Activated naive CD4-positive, alpha-beta T cell (primary cell): Measurements from ENCODE around the gene KCNQ1OT1.

Experiments used
- DNase-seq, 4 experiments: peaks; one replicate each; lab custom pipeline; 2025; lab: John Stamatoyannopoulos, UW

The KCNQ1OT1 gene

DNA sequence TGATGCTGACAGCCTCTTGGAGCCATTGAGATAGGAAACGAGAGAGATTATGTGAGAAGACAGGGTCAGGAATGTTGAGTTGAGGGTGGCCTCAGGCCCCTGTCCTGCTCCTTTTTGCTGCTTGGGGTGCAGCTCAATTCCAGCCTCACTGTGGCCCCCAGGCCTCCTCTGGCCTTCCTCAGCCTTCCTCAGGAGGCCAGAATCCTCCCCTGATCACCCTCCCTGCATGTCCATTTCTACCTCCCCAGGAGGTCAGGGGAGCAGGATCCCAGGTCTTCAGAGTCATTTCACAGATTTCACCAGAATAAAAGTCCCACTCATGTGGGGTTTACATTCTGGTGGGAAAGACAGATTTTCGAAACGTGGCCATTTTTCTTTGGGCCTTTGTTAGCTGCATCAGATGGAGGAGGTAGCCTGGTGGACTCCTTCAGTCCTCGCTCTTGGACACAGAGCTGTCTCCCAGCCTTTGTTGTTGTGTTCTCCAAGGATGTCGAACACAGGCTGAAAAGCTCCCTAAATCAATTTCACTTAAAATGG is 2.2 kb upstream of the KCNQ1OT1 start:
- no peak for DNase-seq

DNA sequence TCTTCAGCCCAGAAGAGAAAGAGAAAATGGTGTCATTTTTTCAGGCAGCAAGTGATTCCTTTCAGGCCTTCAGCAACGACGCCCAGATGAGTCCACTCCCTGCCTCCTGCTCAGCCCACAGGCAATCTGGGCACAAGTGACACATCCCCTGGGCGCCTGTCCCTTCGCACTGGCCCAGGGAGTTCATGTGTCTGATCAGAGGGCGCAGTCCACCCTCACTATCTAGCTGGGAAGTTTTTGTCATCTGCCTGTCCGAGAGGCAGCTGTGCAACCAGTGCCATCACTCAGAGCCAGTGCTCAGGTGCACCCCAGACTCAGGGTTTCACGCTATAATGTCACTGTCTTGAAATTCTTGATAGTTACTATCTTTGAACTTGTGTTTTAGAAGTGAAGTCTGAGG is 1.4 kb upstream of the KCNQ1OT1 start:
- no peak for DNase-seq

DNA sequence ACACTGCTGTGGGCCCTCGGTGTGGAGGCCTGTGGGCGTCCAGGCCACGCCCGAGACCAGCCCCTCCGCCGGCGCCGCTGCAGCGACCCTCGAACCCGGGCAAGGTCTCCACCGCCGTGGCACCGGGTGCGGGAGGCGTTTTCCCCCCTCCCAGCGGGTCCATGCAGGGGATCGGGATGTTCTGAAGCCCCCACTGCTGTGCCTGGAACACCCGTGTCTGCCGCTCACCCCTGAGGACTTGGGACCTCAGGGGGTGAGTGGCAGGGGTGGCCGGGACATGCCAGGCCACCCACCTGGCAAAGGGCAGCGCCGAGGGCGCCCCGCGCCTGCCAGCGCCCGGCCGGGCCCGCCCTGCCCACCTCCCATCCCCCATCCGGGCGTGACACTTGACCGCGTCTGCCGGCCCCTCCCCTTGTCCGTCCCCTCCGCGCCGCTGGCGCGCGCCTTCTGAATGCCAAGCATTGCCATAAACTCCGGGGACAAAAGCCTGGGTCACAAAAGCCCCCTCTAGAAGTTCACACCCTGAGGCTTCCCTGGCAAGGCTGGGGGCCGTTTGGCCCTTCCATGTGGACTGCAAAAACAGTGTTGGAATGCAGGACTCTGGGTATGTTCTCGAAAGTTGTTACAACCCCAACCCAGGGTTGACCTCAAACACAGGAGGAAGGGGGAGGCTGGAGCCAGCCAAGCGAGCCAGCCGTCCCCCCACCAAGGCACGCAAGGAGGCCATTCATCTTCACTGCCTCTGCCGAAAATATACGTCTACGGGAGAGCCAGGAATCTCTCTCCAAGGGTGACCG is 819 bp upstream of the KCNQ1OT1 start:
- DNase-seq, result no peak

DNA sequence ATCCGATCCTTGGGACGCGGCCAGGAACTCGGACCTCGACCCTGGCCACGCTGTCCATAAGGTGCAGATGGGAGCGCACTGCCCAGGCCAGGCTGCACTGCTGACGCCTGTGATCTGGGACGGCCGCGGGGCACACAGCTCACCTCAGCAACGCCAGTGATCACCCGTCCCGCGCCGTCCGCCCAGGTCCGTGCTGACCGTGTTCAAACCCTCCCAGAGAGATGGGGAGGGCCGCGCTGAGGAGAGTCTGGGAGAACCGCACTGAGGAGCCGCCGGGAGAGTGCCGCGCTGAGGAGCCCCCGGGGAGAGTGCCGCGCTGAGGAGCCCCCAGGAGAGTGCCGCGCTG is 636 bp downstream of the KCNQ1OT1 start:
- no peak for DNase-seq

DNA sequence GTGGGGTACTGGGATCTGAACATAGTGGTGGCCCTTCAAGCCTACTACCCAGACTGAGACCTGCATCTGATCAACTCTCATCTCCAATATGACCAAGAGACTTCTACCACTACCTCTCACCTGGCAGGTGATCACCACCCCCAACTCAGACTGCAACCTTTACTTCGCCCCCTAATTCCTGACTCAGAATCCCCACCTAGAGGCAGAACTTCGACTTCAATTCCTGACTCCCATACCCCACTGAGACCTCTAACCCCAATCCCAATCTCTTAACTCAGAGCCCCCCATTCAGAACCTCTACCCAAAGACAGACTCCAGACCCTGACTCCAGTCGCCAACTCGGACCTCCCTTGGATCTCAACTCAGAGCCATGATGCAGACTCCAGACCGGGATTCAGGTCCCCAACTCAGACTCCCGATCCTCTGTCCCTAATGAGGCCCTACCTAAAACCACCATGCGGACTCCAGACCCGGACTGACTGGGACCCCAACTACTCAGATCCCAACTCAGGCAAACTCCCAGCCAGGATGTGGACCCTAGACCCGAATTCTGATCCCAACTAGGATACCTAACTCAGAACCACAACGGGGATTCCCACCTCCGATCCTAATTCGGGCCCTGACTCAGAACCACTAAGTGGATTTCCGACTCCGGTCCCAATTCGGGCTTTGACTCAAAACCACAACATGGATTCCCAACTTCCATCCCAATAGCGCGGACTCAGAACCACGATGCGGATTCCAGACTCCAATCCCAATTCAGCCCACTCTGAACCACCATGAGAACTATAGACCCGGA is 1.2 kb downstream of the KCNQ1OT1 start:
- DNase-seq, result no peak

DNA sequence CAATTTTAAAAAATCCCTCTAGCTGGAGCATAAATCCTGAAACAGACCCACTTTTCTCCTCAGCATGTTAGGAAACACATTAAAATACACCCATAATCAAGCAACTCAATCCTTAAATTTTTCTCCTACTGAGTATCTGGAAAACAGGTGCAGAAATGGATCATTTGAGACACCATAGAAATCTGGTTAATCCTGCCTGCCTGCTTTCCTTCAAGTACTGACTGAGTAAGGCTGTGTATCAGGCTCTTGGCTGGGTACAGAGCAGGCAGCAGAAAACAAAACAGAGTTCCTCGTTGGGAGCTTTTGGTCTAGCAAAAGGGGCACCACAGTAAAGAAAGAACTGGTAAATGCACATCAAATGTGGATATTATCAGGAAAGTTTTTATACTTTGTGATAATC is 1.9 kb downstream of the KCNQ1OT1 start:
- DNase-seq, result no peak

DNA sequence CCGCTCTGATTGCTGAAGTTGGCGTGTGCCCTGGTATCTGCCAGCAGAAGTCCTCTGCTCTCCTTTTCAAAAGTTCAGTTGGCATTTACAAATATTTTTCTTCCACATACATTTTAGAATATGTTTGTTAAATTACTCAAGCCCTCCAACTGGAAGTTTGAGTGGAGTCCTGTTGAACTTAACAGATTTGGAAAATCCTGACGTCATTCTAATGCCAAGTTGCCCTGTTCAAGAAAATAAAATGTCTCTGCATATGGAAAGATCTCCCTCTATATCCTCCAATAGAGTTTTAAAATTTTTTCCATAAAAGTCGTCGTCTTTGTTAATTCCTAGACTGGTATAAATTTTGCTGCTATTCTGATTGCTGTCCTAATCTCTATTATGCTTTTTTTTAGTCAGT is 3.3 kb downstream of the KCNQ1OT1 start:
- no peak for DNase-seq

DNA sequence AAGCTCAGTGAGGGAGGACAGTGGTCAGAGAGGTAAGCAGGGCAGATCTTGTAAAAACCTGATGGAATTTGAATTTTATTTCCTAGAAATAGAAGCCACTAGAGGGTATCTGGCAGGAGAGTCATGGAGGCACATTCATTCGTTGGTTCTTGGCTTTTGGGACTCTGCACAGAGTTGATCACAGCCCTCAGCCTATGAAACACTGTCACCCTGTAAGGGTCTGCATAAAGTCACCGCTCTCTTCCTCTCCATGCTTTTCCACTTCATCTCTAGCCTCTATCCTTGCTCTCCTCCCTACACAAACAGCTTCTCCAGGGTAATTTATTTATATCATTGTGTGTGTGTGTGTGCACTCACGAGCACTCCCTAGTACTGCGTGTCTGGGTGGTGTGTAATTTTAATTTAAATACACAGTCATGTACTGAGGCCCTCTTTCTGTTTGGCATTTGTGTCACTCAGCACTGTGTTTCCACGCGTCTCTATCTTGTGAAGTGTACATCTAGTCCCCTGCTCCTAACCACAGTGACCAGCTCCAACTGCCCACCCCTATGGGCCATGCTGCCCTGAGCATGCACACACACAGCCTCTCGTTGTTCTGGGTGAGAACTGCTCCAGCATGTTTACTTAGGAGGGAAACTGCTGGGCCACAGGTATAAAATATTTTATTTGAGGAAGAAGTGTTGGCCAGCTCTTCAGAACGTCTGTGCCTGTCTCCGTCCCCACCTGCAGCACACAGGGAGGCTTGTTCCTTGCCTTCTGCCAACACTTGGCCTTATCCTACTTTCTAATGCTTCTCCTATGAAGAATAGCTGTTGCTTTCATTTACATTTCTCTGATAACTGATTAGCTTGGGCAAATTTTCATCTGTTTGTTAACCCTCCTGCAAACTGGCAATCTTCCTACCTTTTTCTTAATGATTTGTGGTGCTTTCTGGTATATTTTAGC is 4.5 kb downstream of the KCNQ1OT1 start:
- no peak for DNase-seq

DNA sequence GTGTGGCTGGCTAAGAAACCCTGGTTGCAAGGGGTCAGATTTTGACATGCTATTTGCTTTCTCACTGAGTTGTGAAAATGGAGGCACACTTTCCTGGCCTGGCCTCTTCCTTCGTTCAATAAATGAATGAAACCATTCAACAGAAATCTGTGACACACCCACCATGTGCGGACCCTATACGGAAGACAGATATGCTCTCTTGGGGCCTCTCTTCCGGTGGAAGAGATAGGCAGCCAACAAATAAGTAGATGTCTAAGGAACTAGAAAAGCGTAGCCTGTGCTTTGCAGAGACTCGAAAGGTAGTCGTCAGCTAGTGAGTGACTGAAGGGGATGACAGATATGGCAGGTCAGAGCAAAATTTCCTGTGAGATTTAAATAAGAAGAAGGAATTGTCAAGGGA is 5.3 kb downstream of the KCNQ1OT1 start:
- DNase-seq, result no peak

DNA sequence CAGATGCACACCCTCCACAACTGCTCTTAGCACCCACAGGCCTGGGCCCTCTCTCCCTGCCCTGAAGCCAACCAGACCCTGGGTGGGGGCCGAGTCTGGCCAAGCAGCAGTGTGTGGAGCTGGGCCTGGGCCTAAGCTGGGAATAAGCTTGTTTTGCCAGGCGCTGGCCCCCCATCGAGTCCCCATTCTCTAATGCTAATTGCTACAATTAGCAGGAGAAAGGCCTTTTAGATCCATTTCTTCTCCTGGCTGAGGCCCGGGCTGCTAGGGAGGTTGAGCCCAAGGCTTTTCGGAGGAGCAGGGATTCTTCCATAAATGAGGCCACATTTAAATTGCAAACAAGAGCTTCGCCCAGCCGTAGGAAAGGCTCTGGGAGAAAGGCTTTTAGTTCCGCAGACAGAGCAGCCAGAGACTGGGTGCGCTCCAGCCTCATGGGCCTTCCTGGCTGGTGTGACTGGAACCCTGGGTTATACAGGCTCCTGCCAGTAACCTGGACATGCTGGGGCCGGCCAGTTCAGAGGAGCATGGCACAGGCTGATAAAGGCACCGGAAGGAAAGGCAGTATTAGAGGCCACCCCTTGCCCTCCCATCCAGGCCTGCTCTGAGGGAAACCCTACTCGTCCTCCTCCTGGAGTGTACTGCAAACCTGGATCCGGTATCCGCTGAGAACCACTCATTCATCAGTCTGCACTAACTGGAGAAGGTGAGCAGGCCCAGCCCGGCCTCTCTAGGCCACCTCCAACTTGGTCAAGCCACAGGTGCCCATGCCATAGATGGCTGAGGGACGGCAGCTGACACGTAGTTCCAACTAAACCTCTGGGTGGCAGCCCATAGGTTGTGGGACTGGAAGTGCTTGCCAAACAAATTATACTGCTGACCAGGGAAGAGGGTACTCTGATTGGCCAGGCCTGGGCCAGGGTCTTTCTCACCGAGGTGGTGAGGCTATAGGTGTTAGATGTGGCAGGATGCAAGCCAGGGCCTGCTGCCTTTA is 6.2 kb downstream of the KCNQ1OT1 start:
- no peak for DNase-seq

DNA sequence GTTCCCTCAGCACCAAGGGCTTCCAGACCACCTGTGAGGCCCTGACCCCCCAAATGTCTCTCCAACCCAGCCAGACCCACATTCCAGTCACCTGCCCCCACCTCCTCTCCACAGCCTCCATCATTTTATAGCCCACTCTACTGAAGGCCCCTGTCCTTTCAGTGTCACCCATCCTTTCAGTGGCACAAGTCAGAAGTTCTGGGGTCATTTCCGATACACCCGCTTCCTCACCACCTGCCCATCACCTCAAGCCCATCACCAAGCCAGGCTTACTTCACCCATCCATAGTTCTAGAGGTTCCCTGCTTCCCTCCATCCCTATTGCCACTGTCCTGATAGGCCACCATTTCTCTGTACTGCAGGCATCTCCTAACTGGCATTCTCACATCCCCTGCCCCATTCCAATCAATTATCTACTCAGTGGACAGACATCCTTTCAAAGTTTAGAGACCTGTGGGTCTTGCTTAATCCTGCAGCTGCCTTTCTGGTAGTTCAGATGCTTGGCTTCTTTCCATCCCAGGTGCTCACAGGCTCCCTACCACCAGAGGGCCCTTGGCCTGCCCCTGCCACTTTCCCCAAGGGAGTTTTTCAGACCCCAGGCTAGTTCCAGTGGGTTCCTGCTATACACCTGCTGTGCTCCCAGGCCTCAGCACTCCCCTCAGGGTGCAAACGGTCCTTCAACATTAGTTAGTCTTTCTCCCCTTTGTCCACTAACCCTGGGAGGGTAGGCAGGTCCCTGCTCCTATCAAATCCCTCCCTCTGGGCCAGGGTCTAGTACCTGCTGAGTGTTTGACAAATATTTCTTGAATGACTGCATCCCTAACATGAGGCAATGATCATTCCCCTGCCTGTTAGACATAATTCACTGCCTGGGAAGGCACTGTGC is 7.6 kb downstream of the KCNQ1OT1 start:
- DNase-seq, result no peak

DNA sequence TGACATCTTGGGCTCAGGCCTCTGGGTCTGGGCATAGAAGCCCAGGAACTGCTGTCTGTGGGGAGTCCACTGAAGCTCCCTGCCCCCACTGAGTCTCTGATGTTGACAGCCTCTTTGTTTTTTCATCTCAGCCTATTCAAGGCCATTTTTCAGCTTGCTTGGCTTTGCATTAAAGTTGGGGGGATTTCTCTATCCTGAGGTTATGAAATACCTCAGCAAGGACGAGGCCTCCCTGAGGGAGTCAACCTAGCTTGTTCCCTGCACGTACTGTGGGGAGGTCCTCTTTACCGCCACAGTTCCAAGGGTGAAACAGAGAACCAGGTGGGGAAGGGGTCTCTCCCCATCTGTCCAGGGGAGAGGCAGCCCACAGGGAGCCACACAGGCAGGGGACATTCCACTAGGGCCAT is 8.4 kb downstream of the KCNQ1OT1 start:
- DNase-seq, result no peak

DNA sequence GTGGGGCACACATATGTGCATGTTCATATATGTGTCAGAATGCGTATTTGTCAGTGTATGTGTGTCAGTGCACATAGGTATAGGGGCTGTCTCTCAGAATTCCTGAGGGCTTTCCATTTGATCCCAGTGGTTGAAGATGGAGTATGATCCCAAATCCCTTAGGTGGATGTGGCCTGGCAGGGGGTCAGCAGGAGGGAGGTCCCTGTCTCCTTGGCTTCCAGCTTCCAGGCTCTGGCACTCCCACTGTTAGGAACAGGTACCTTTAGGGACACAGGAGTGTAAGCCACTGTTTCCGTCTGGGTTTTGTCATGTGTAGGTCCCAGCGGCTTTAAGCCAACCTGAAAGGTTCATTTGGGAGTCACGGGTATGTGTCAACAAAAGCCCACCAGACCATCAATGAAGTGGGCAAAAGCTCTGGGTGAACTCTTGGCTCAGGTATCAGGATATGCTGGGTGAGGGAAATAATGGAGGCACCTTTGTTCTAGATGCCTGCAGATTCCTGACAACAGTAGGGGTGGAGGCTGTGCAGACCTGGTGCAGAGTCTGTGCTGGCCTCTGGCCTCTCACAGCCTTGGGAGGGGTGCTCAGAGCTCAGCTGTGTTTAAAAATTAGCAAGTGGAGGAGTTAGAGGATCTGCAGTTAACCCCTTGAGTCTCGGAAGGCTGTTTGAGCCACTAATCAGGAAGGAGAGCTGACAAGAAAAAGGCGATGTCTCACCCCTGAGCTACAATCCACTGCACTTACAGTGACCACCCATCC is 9.0 kb downstream of the KCNQ1OT1 start:
- no peak for DNase-seq

DNA sequence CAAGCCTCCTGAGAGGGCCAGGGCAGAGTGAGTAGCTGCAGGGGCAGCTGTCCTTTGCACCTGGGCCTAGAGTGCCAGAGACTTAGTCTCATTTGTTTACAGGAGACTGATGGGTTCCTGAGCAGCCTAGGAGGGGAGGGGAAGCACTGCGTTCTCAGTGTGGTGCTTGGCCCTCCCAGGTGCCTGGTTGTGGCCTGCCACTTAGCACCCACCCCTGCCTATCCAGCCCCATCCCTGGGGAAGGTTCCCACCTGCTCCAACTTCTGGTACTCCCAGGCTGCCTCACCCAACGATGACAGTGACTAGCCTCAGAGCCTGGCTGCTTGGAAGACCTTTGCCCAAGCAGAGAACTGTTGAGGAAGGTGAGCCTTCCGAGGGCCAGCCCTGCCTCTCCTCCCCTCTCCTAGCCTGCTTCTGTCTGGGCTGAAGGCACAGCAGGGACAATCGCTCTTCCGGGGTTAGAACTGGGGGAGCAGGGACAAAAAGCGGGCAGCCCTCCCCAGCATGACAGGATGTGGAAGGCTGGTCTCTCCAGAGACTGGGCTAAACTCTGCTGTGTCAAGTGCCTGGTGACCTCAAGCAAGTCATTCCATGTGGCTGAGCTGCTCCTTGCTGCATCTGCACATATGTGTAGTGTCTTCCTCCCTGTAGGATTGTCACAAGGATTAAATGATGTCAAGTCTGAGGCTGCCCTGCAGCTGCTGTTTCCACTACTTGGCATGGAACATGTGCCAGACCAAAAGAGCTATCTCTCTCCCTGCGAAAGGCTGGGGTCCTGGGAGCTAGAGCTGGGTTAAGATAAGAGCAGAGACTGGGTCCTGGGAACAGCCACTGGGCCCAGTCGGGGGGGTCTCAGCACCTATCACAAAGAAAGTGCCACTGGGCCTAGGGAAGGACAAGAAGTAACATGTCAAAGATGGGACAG is 9.9 kb downstream of the KCNQ1OT1 start:
- no peak for DNase-seq

DNA sequence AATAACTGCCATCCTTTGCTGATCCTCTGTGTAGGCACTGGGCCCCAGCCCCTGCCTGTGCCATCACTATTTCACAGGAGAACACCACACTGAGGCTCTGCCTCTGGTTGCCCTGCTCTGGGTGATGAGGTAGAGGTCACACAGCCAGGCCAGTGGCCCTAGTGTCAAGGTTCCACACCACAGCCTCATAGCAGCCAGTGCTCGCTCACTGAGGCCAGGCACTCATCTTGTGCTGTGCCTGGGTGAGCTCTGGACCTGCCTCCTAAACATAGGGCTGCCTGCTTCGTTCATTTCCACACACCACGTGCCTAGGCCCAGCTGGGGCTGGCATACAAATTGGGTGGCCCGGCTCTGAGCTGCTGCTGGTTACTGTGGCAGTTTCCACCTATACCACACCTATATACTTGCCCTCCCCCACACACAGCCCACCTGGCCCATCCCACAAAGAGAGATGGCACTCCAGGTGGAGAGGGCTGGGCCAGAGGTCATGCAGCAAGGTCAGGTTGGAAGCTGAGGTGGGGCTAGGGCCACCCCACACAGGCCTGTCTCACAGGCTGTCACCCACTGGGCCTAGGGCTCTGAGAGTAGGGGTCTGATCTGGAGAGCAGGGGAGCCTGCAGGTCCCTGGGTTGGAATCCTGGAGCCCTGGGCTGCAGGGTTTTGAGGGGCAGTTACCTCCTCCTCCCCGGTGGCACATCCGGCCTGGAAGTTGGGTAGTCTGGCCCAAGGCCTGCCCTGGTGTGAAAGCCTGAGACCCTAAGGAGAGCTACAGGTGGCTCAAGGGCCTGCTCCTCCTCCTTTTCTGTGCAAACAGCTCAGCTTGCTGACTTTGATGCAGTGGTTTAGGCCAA is 11.2 kb downstream of the KCNQ1OT1 start:
- DNase-seq, result no peak

DNA sequence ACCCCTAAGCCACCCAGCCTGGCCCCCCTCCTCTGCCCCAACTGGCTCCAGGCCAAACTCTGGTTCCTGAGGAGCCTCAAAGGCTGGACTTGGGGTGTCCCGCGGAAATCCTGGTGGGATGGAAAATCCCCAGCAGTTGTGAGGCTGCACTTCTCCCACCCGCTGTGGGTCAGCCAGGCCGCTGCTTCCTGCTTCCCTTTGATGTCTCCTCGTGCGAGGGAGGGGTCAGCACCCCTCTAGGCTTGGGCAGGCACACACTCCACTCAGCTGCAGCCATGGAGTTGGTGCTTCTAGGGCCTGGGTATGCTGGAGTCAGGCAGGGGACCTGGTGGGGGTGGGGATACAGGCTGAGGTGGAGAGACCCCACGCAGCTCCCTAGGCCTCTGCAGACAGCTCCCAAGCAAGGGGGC is 12.0 kb downstream of the KCNQ1OT1 start:
- no peak for DNase-seq

DNA sequence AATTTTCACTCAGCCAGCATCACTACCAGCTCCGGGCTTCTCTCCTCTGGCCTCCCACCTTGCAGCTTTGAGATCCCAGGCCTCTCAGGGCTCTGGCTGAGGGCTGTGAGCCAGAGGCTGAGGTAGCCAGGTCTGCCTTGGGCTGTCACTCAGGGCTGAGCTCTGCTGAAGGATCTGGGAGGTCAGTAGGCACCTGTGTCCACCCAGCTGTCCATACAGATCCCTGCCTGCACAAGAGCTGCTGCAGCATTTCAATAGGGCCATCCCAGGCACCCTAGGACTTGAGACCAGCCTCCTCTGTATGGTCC is 12.6 kb downstream of the KCNQ1OT1 start:
- no peak for DNase-seq
